Panc1 (cell line): ENCODE results near the gene MAD1L1. TPM values are rescaled to one million over a fixed set of nuclear protein-coding genes. Genes with fewer than 3 reads are reported as not detected.

Source experiments
- ATAC-seq: fragments of 200-7000 bp; cut with Tn5 transposase; 2 replicates; pipeline ENCODE4 v1.9.1; 2020; ENCODE audit warnings: mild to moderate bottlenecking, moderate library complexity
- BruUV-seq: library from RNA; stranded (reverse); fragments of 400-500 nt; replicated peaks from 2 replicates; lab custom pipeline; 2021; lab: Mats Ljungman, UMichigan
- CTCF ChIA-PET: fragments of 300-600 bp; sonication (Branson Sonifier 250); formaldehyde crosslinking; loops from one replicate; lab custom pipeline; 2022; ENCODE audit warnings: antibody characterized with exemption; lab: Charles Lee
- POLR2A ChIA-PET: fragments of 300-600 bp; sonication (Branson Sonifier 250); formaldehyde crosslinking; loops from one replicate; lab custom pipeline; 2022; ENCODE audit warnings: antibody characterized with exemption; lab: Charles Lee
- DNase-seq: peaks from one replicate; pipeline ENCODE4 v3.0.0-alpha.2; 2010; ENCODE audit warnings: low read depth, low spot score
- H3K27ac ChIP-seq: 2 replicates; pipeline ENCODE4 v1.5.1; 2011; ENCODE audit warnings: mild to moderate bottlenecking, low read length, inconsistent platforms
- H3K27me3 ChIP-seq: fragments of 200-500 bp; sonication (Bioruptor generic); 2 replicates; pipeline ENCODE4 v1.6.0; 2014; ENCODE audit warnings: low read length, inconsistent platforms; ENCODE audit not compliant: control insufficient read depth, insufficient read depth
- H3K36me3 ChIP-seq: fragments of 200-500 bp; sonication (Bioruptor generic); 2 replicates; pipeline ENCODE4 v1.5.1; 2014; ENCODE audit warnings: inconsistent platforms, mild to moderate bottlenecking, low read length, moderate library complexity; ENCODE audit not compliant: control insufficient read depth, insufficient read depth
- H3K4me1 ChIP-seq: 2 replicates; pipeline ENCODE4 v1.5.1; 2011; ENCODE audit warnings: inconsistent platforms, mild to moderate bottlenecking, low read length, moderate library complexity; ENCODE audit not compliant: control insufficient read depth, insufficient read depth
- H3K4me3 ChIP-seq, 2 experiments: 2 replicates each; pipeline ENCODE4 v1.5.1; 2011 to 2012; ENCODE audit warnings: low read depth in 2 of 2, low read length in 2 of 2, mild to moderate bottlenecking in 2 of 2, inconsistent platforms in 1 of 2, moderate library complexity in 1 of 2
- H3K9me3 ChIP-seq: fragments of 200-500 bp; sonication (Bioruptor generic); 2 replicates; pipeline ENCODE4 v1.5.1; 2014; ENCODE audit warnings: low read depth, mild to moderate bottlenecking, inconsistent platforms, low read length, moderate library complexity; ENCODE audit not compliant: control insufficient read depth, insufficient read depth
- CTCF ChIP-seq: fragments of 450-650 bp; IDR thresholded peaks from 2 replicates; pipeline ENCODE4 v1.5.1; 2017; ENCODE audit warnings: mild to moderate bottlenecking
- POLR2AphosphoS5 ChIP-seq: IDR thresholded peaks from 2 replicates; pipeline ENCODE4 v1.6.1; 2012; ENCODE audit warnings: mild to moderate bottlenecking, low read depth, low read length, moderate library complexity
- REST ChIP-seq, 2 experiments: IDR thresholded peaks; 2 replicates each; pipeline ENCODE4 v1.6.1; 2011 to 2012; ENCODE audit warnings: low read depth in 2 of 2, control low read depth in 1 of 2, low read length in 1 of 2, mild to moderate bottlenecking in 1 of 2, moderate library complexity in 1 of 2; ENCODE audit not compliant: insufficient read depth in 1 of 2
- SIN3A ChIP-seq: IDR thresholded peaks from 2 replicates; pipeline ENCODE4 v1.6.1; 2012; ENCODE audit warnings: low read depth, mild to moderate bottlenecking, low read length, moderate library complexity, borderline replicate concordance; ENCODE audit not compliant: insufficient read depth
- TCF7L2 ChIP-seq: IDR thresholded peaks from 2 replicates; pipeline ENCODE4 v1.6.1; 2011; ENCODE audit warnings: mild to moderate bottlenecking, low read depth, low read length, inconsistent platforms
- in situ Hi-C: cut with HindIII; loops from 2 replicates; pipeline ENCODE4 v1.10.0; 2016; ENCODE audit warnings: low sequenced_read_pairs, low pct_unique_long_range_greater_than_20kb
- intact Hi-C: fragments of 100-400 bp; cut with micrococcal nuclease; formaldehyde crosslinking; loops from one replicate; pipeline ENCODE4 v1.10.0; 2022; ENCODE audit not compliant: unreplicated experiment
- total RNA-seq: library from RNA; stranded (reverse); gene quantifications from one replicate; pipeline ENCODE4 v1.2.1, GENCODE V29; 2021; ENCODE audit not compliant: unreplicated experiment

MAD1L1 gene
- total RNA-seq, 1 experiment from 2014 or later, result 70.8 TPM

GRCh38 chr7:1920881-1921280, 311.9 kb downstream of the MAD1L1 start:
- H3K36me3 ChIP-seq, result no peaks in the 10 kb centered on the region

GRCh38 chr7:1920266-1920681, 312.5 kb downstream of the MAD1L1 start:
- TF ChIP-seq SIN3A (no peak), TCF7L2 (no peak), POLR2AphosphoS5 (no peak), REST (IDR thresholded peaks at IDR 0.05; ENCODE audit: insufficient read depth in 1 of 2, low read depth in 2 of 2, low read length in 1 of 2) (no peak), CTCF (no peak)
- intact Hi-C loops (no loop called here), in situ Hi-C loops (no loop called here)
- Histone ChIP-seq H3K27ac (no peak overlapping the region), H3K4me3 (no peak overlapping the region), H3K9me3 (no peaks in the 10 kb centered on the region), H3K27me3 (no peaks in the 10 kb centered on the region), H3K4me1 (no peaks in the 10 kb centered on the region), H3K36me3 (no peaks in the 10 kb centered on the region)
- no peak for ATAC-seq
- POLR2A ChIA-PET, result no interaction called here
- CTCF ChIA-PET, result no interaction called here
- no TSS peak for BruUV-seq
- no peak for DNase-seq

More at GRCh38 chr7:1920881-1921280, 311.9 kb downstream of the MAD1L1 start:
- Histone ChIP-seq H3K4me3 (no peak overlapping the region), H3K27ac (no peak overlapping the region), H3K9me3 (no peaks in the 10 kb centered on the region), H3K27me3 (no peaks in the 10 kb centered on the region), H3K4me1 (no peaks in the 10 kb centered on the region)
- no peak for DNase-seq
- no peak for ATAC-seq
- no TSS peak for BruUV-seq
- intact Hi-C loops (no loop called here), in situ Hi-C loops (no loop called here)
- POLR2A ChIA-PET, result no interaction called here
- TF ChIP-seq REST (IDR thresholded peaks at IDR 0.05; ENCODE audit: insufficient read depth in 1 of 2, low read depth in 2 of 2, low read length in 1 of 2) (no peak), POLR2AphosphoS5 (no peak), TCF7L2 (no peak), SIN3A (no peak), CTCF (no peak)
- CTCF ChIA-PET, result no interaction called here
